HG02610 (cell line): ENCODE data around the gene CDX2.

Experiments used
- ATAC-seq: cut with Tn5 transposase; IDR thresholded peaks from one replicate; pipeline ENCODE4 v1.9.1; 2021; ENCODE audit warnings: mild to moderate bottlenecking, moderate library complexity; ENCODE audit not compliant: unreplicated experiment

CDX2 gene

GRCh38 chr13:27979001-27979643 lies 10.0 kb upstream of the CDX2 start:
- no peak for ATAC-seq

GRCh38 chr13:27978301-27978968 lies 9.3 kb upstream of the CDX2 start:
- no peak for ATAC-seq

- ATAC-seq = no peak
Observed at GRCh38 chr13:27977476-27978300, 8.6 kb upstream of the CDX2 start.

- ATAC-seq = no peak
Observed at GRCh38 chr13:27976362-27977091, 7.4 kb upstream of the CDX2 start.

- ATAC-seq = no peak
Observed at GRCh38 chr13:27975564-27976361, 6.6 kb upstream of the CDX2 start.

- no peak for ATAC-seq
Observed at GRCh38 chr13:27973961-27974662, 5.0 kb upstream of the CDX2 start.

GRCh38 chr13:27973291-27973690 lies 4.2 kb upstream of the CDX2 start:
- no peak for ATAC-seq

GRCh38 chr13:27972478-27972820 lies 3.3 kb upstream of the CDX2 start:
- no peak for ATAC-seq

- ATAC-seq = no peak
Observed at GRCh38 chr13:27971776-27972477, 2.8 kb upstream of the CDX2 start.

- ATAC-seq = no peak
Observed at GRCh38 chr13:27971236-27971645, 2.1 kb upstream of the CDX2 start.

GRCh38 chr13:27970382-27971235 lies 1.5 kb upstream of the CDX2 start:
- ATAC-seq = no peak

- no peak for ATAC-seq
Observed at GRCh38 chr13:27969866-27970229, 733 bp upstream of the CDX2 start.

GRCh38 chr13:27968316-27969081 lies 616 bp downstream of the CDX2 start:
- no peak for ATAC-seq

- no peak for ATAC-seq
Observed at GRCh38 chr13:27967736-27968315, 1.3 kb downstream of the CDX2 start.

GRCh38 chr13:27967203-27967735 lies 1.8 kb downstream of the CDX2 start:
- ATAC-seq = no peak

GRCh38 chr13:27966641-27967202 lies 2.4 kb downstream of the CDX2 start:
- no peak for ATAC-seq
